ENCODE measurements around the gene C19orf67.

DNA sequence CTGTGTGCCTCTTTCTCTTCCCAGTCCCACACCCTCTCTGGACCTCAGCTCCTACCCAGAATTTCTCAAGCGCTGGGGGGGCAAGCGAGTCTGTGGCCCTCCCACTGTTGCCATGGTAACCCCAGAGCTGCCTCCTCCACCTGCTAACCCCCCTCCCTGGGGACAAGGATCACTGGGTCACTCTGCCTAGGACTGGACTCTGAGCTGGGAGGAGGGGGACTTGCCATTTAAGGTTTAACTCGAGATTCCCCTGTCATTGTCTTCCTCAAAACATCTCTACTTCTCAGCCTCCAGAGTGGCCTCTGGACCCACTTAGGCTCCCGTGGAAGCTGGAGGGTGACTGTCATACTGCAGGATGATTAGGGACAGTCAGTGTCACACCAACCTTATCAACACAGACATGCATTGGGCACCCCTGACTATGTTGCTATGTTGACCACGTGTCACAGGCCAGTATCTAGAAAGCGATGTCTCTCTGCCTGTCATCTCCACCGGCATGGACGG lies 25.9 kb downstream of the C19orf67 start:
- TF ChIP-seq, protein P1, sequence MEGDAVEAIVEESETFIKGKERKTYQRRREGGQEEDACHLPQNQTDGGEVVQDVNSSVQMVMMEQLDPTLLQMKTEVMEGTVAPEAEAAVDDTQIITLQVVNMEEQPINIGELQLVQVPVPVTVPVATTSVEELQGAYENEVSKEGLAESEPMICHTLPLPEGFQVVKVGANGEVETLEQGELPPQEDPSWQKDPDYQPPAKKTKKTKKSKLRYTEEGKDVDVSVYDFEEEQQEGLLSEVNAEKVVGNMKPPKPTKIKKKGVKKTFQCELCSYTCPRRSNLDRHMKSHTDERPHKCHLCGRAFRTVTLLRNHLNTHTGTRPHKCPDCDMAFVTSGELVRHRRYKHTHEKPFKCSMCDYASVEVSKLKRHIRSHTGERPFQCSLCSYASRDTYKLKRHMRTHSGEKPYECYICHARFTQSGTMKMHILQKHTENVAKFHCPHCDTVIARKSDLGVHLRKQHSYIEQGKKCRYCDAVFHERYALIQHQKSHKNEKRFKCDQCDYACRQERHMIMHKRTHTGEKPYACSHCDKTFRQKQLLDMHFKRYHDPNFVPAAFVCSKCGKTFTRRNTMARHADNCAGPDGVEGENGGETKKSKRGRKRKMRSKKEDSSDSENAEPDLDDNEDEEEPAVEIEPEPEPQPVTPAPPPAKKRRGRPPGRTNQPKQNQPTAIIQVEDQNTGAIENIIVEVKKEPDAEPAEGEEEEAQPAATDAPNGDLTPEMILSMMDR (conservative IDR thresholded peaks at IDR 0.05; ENCODE audit: low read depth, low read length): no peak
- TF ChIP-seq RAD21 (IDR thresholded peaks at IDR 0.05; ENCODE audit: low read length): no peak
- no peak for TF ChIP-seq POLR2A (IDR thresholded peaks at IDR 0.05; ENCODE audit: low read depth, low read length)
- TF ChIP-seq, protein P2, sequence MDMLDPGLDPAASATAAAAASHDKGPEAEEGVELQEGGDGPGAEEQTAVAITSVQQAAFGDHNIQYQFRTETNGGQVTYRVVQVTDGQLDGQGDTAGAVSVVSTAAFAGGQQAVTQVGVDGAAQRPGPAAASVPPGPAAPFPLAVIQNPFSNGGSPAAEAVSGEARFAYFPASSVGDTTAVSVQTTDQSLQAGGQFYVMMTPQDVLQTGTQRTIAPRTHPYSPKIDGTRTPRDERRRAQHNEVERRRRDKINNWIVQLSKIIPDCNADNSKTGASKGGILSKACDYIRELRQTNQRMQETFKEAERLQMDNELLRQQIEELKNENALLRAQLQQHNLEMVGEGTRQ (IDR thresholded peaks at IDR 0.05; ENCODE audit: low read depth, low read length): no peak
- TF ChIP-seq BHLHE40 (IDR thresholded peaks at IDR 0.05; ENCODE audit: low read depth, low read length): no peak
- no peak for TF ChIP-seq RCOR1 (IDR thresholded peaks at IDR 0.05; ENCODE audit: insufficient replicate concordance, low read length)
- no peak for TF ChIP-seq RFX5 (IDR thresholded peaks at IDR 0.05; ENCODE audit: low read depth, low read length)
- no peak for TF ChIP-seq MAFK (IDR thresholded peaks at IDR 0.05; ENCODE audit: low read depth, low read length)
- TF ChIP-seq MAZ (IDR thresholded peaks at IDR 0.05; ENCODE audit: borderline replicate concordance, low read depth, low read length): no peak
- TF ChIP-seq NFE2L2 (IDR thresholded peaks at IDR 0.05; ENCODE audit: low read depth, low read length): no peak
- no peak for TF ChIP-seq MXI1 (IDR thresholded peaks at IDR 0.05; ENCODE audit: borderline replicate concordance, low read depth, low read length)
- TF ChIP-seq, protein P3, sequence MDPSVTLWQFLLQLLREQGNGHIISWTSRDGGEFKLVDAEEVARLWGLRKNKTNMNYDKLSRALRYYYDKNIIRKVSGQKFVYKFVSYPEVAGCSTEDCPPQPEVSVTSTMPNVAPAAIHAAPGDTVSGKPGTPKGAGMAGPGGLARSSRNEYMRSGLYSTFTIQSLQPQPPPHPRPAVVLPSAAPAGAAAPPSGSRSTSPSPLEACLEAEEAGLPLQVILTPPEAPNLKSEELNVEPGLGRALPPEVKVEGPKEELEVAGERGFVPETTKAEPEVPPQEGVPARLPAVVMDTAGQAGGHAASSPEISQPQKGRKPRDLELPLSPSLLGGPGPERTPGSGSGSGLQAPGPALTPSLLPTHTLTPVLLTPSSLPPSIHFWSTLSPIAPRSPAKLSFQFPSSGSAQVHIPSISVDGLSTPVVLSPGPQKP (IDR thresholded peaks at IDR 0.05; ENCODE audit: borderline replicate concordance, low read depth, low read length): no peak
- TF ChIP-seq FOS (IDR thresholded peaks at IDR 0.05; ENCODE audit: low read depth, low read length): no peak
- no peak for TF ChIP-seq SMC3 (IDR thresholded peaks at IDR 0.05; ENCODE audit: low read depth, low read length)

Measured in IMR-90 (cell line).